ENCODE measurements around the gene RSPO4. TPM values are rescaled to one million over a fixed set of nuclear protein-coding genes. Genes with fewer than 3 reads are reported as not detected.
A peak's percentile ranks its signal among the peaks of the same experiment; 100 is the strongest.

RSPO4 gene
- total and polyA plus RNA-seq, 2 of the 8 experiments (the other 6 are each of a cell fraction or from before 2014, with no cell fraction given) = 3.4 to 6.4 TPM

DNA sequence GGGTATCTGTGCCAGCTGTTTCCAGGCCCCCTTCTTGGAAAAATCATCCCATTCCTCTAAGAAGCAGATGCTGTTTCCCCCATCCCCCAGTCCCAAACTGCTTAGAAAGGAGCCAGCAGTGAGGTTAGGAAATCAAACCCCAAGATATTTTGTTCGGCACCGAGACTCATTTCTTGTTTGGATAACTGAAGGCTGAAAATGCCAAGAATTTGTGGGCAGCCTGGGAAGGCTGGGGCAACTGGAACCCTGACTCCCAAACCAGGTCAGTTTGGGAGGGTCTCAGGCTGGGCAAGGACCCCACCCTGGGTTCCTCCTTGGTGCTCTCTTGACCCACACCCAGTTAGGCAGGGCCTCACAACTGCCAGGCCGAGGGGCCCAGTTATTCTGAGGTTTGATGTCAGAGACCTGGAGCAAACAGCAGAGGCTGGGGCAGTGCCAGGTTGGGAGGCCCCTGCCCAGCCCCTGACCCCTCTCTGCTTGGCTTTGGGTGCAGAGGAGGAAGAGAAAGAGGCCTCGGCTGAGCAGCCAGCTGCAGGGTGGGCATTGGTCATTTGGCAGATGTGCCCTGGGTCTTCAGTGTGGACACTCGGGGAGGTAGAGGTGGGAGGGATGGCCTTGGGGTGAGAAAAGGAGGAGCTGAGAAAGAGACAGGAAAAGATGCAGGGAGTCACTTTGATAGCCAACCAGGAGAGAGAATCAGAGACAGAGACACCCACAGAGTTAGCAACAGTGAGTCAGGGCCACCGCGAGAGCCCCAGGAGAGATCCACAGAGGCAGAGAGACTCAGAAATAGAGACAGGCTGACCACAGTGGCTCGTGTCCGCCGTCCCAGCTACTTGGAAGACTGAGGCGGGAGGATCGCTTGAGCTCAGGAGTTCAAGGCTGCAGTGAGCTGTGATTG is 91.0 kb downstream of the RSPO4 start:
- no peaks in the 10 kb centered on the region for H3K9me3 ChIP-seq (ENCODE audit: insufficient read depth in 2 of 2, low read depth in 1 of 2, low read length in 1 of 2)
- no peak overlapping the region for H3K27ac ChIP-seq (ENCODE audit: low read depth, low read length)
- H4K20me1 ChIP-seq (replicated peaks in 1 of 2; ENCODE audit: control insufficient read depth in 1 of 2, insufficient read depth in 2 of 2, low read length in 2 of 2) = no peaks in the 10 kb centered on the region
- H4K8ac ChIP-seq (ENCODE audit: extremely low read depth, insufficient read depth, low read length) = no peak overlapping the region; the same call in 1 of the 2 replicates
- no peak overlapping the region for H3K23ac ChIP-seq (ENCODE audit: insufficient read length)
- CTCF ChIA-PET (ENCODE audit: partially characterized antibody) = interaction anchor here (0.6 to 6.7 kb wide), 26 partner anchors 9 to 242 kb away, joined by 3 to 79 read pairs (median 5); no protein-coding TSS in a partner anchor
- no peaks in the 10 kb centered on the region for H3K27me3 ChIP-seq (replicated peaks in 1 of 4; ENCODE audit: control insufficient read depth in 3 of 4, extremely low read depth in 1 of 4, insufficient read depth in 3 of 4, low read length in 3 of 4)
- H3K79me1 ChIP-seq (ENCODE audit: low read depth, low read length) = no peaks in the 10 kb centered on the region
- H2BK20ac ChIP-seq (ENCODE audit: low read length) = no peak overlapping the region
- no peak overlapping the region for H2AK5ac ChIP-seq (ENCODE audit: low read depth, low read length)
- H4K91ac ChIP-seq (replicated peaks; ENCODE audit: insufficient read length, low read length) = no peak overlapping the region
- H2BK12ac ChIP-seq (ENCODE audit: low read depth, low read length) = no peak overlapping the region
- no peaks in the 10 kb centered on the region for H3K79me2 ChIP-seq (ENCODE audit: control insufficient read depth in 1 of 2, insufficient read depth in 2 of 2, low read length in 2 of 2)
- POLR2A ChIA-PET (ENCODE audit: partially characterized antibody) = interaction anchor here (0.9 to 1.5 kb wide), 2 partner anchors 9 to 47 kb away, joined by 3 read pairs; no protein-coding TSS in a partner anchor
- H3K4me3 ChIP-seq (ENCODE audit: extremely low read depth in 1 of 4, insufficient read depth in 2 of 4, low read depth in 3 of 4, low read length in 4 of 4) = no peak overlapping the region
- no peak overlapping the region for H2BK120ac ChIP-seq (replicated peaks; ENCODE audit: low read depth, low read length)
- DNase-seq (ENCODE audit: low read depth in 1 of 2, low spot score in 2 of 2) = no peak
- H3K4me2 ChIP-seq (ENCODE audit: insufficient read depth in 1 of 2, low read depth in 2 of 2, low read length in 2 of 2) = no peak overlapping the region
- no peaks in the 10 kb centered on the region for H3K36me3 ChIP-seq (ENCODE audit: control insufficient read depth in 2 of 4, insufficient read depth in 4 of 4, low read length in 3 of 4)
- no peak for FAIRE-seq
- H3K4me1 ChIP-seq (replicated peaks in 1 of 4; ENCODE audit: control insufficient read depth in 3 of 4, insufficient read depth in 4 of 4, low read length in 3 of 4) = peaks cover 0 to 6% (median 3%) of the 10 kb centered on the region in 4 experiments; a peak in 4 of 7 replicates
- H3K4ac ChIP-seq (replicated peaks; ENCODE audit: insufficient read length, low read depth, low read length) = no peak overlapping the region
- H2AFZ ChIP-seq (ENCODE audit: low read length) = 0 out of 2 replicates have a peak overlapping the region, but pooled peaks have one; percentile 43
- H3K14ac ChIP-seq (ENCODE audit: insufficient read length) = no peak overlapping the region
- WGBS, 2 experiments (ENCODE audit: extremely low coverage in 1 of 2, insufficient coverage in 1 of 2, insufficient read length in 1 of 2, insufficient replicate concordance in 2 of 2, low coverage in 1 of 2, low lambda C conversion rate in 2 of 2, missing lambda C conversion rate in 1 of 2) = 86% methylated on average over 12 of the region's 12 CpGs; no CpG with 5 or more reads in 1 of the 2 experiments
- H4K5ac ChIP-seq (ENCODE audit: insufficient read length, low read depth, low read length) = no peak overlapping the region
- no peak overlapping the region for H3K56ac ChIP-seq (replicated peaks; ENCODE audit: insufficient read length, low read depth, low read length)
- H2BK15ac ChIP-seq (ENCODE audit: low read length) = no peak overlapping the region
- no peak overlapping the region for H2BK5ac ChIP-seq (ENCODE audit: low read depth, low read length)
- no peak overlapping the region for H3K9ac ChIP-seq (replicated peaks in 1 of 4; ENCODE audit: extremely low read depth in 1 of 4, low read depth in 3 of 4, low read length in 3 of 4)
- no peaks in the 10 kb centered on the region; the same call in 1 of the 2 replicates for H3K23me2 ChIP-seq (ENCODE audit: low read depth, low read length)
- H3K18ac ChIP-seq (ENCODE audit: extremely low read depth, low read length) = no peak overlapping the region
- TF ChIP-seq PHF8 (conservative IDR thresholded peaks at IDR 0.05; ENCODE audit: low read depth, low read length) (no peak), RNF2 (IDR thresholded peaks at IDR 0.05; ENCODE audit: borderline replicate concordance, low read depth, low read length, missing control alignments, poor library complexity, severe bottlenecking) (no peak), SP1 (IDR thresholded peaks at IDR 0.05; ENCODE audit: low read depth, low read length) (no peak), CHD1 (IDR thresholded peaks at IDR 0.05; ENCODE audit: low read depth, low read length) (no peak), RAD21 (IDR thresholded peaks at IDR 0.05 in 1 of 2, conservative IDR thresholded peaks at IDR 0.05 in 1 of 2; ENCODE audit: low read depth in 2 of 2, low read length in 2 of 2) (no peak)

Data from H1 (cell line).